Trophoblast cell (in vitro differentiated cells and primary cell): ENCODE data around the gene BCL11B.

Experiments used
- DNase-seq, 2 donors: peaks; one replicate each; pipeline ENCODE4 v3.0.0-alpha.2; 2016
- H2AFZ ChIP-seq: 2 replicates; pipeline ENCODE4 v1.6.1; 2013; ENCODE audit warnings: low read length, moderate library complexity, mild to moderate bottlenecking; ENCODE audit not compliant: insufficient read depth, poor library complexity
- H2AK5ac ChIP-seq: 2 replicates; pipeline ENCODE4 v1.6.1; 2013; ENCODE audit warnings: mild to moderate bottlenecking, low read length
- H2BK120ac ChIP-seq: 2 replicates; pipeline ENCODE4 v1.6.1; 2013; ENCODE audit warnings: low read length, mild to moderate bottlenecking, moderate library complexity; ENCODE audit not compliant: insufficient read depth, poor library complexity
- H2BK12ac ChIP-seq: 2 replicates; pipeline ENCODE4 v1.6.1; 2013; ENCODE audit warnings: mild to moderate bottlenecking, low read length, moderate library complexity
- H2BK5ac ChIP-seq: 2 replicates; pipeline ENCODE4 v1.6.1; 2013; ENCODE audit warnings: low read length, low read depth, moderate library complexity, mild to moderate bottlenecking; ENCODE audit not compliant: poor library complexity
- H3K14ac ChIP-seq: 2 replicates; pipeline ENCODE4 v1.6.1; 2013; ENCODE audit warnings: mild to moderate bottlenecking, low read length
- H3K18ac ChIP-seq: 2 replicates; pipeline ENCODE4 v1.6.1; 2013; ENCODE audit warnings: mild to moderate bottlenecking, low read length
- H3K23ac ChIP-seq: 2 replicates; pipeline ENCODE4 v1.6.1; 2013; ENCODE audit warnings: low read length
- H3K27ac ChIP-seq: 2 replicates; pipeline ENCODE4 v1.5.1; 2013; ENCODE audit warnings: low read depth, mild to moderate bottlenecking, inconsistent platforms, low read length, moderate library complexity
- H3K27me3 ChIP-seq: 2 replicates; pipeline ENCODE4 v1.6.1; 2013; ENCODE audit warnings: inconsistent platforms, mild to moderate bottlenecking, low read length, moderate library complexity; ENCODE audit not compliant: insufficient read depth
- H3K36me3 ChIP-seq, 2 experiments: 1 replicate in 1 of 2; 2 replicates in 1 of 2; pipeline ENCODE4 v1.6.1; 2013; ENCODE audit warnings: low read length in 2 of 2, mild to moderate bottlenecking in 2 of 2, moderate library complexity in 1 of 2; ENCODE audit not compliant: insufficient read depth in 2 of 2, control insufficient read depth in 1 of 2
- H3K4ac ChIP-seq: 2 replicates; pipeline ENCODE4 v1.6.1; 2013; ENCODE audit warnings: low read depth, mild to moderate bottlenecking, low read length, moderate library complexity
- H3K4me1 ChIP-seq, 2 experiments: 1 replicate in 1 of 2; 2 replicates in 1 of 2; pipeline ENCODE4 v1.6.1; 2013; ENCODE audit warnings: low read length in 2 of 2, mild to moderate bottlenecking in 2 of 2, moderate library complexity in 1 of 2; ENCODE audit not compliant: insufficient read depth in 2 of 2, control insufficient read depth in 1 of 2
- H3K4me2 ChIP-seq: 2 replicates; pipeline ENCODE4 v1.6.1; 2013; ENCODE audit warnings: inconsistent platforms, mild to moderate bottlenecking, low read length, moderate library complexity
- H3K4me3 ChIP-seq: 2 replicates; pipeline ENCODE4 v1.5.1; 2013; ENCODE audit warnings: mild to moderate bottlenecking, low read depth, low read length, inconsistent platforms
- H3K79me1 ChIP-seq: one replicate; pipeline ENCODE4 v1.6.1; 2013; ENCODE audit warnings: low read length
- H3K79me2 ChIP-seq: 2 replicates; pipeline ENCODE4 v1.6.1; 2013; ENCODE audit warnings: low read length, mild to moderate bottlenecking; ENCODE audit not compliant: control insufficient read depth, insufficient read depth, poor library complexity
- H3K9ac ChIP-seq: 2 replicates; pipeline ENCODE4 v1.6.1; 2013; ENCODE audit warnings: mild to moderate bottlenecking, low read length
- H3K9me3 ChIP-seq: 2 replicates; pipeline ENCODE4 v1.6.1; 2013; ENCODE audit warnings: low read depth, mild to moderate bottlenecking, control low read depth, inconsistent platforms, low read length; ENCODE audit not compliant: insufficient read depth
- H4K12ac ChIP-seq: 2 replicates; pipeline ENCODE4 v1.6.1; 2013; ENCODE audit warnings: low read depth, mild to moderate bottlenecking, low read length, moderate library complexity
- H4K8ac ChIP-seq: 2 replicates; pipeline ENCODE4 v1.6.1; 2013; ENCODE audit warnings: low read depth, mild to moderate bottlenecking, low read length, moderate library complexity
- H4K91ac ChIP-seq: one replicate; pipeline ENCODE4 v1.6.1; 2013; ENCODE audit warnings: low read depth, mild to moderate bottlenecking, low read length, moderate library complexity
- WGBS: extraction: QIAGEN DNeasy Blood & Tissue Kit; methylation state at CpG from one replicate; pipeline ENCODE4 v1.1.7; 2013; ENCODE audit warnings: missing lambda C conversion rate; ENCODE audit not compliant: insufficient read length, insufficient coverage; ENCODE audit errors: extremely low coverage; 5-methylcytosine and 5-hydroxymethylcytosine counted together

Gene BCL11B

GRCh38 chr14:99251721-99252120, 20.3 kb downstream of the BCL11B start:
- H4K12ac ChIP-seq = no peak overlapping the region
- peaks cover 3% of the 10 kb centered on the region for H3K9me3 ChIP-seq
- no peak overlapping the region for H3K9ac ChIP-seq
- H3K4ac ChIP-seq = no peak overlapping the region
- no peak overlapping the region for H2BK12ac ChIP-seq
- no peak overlapping the region for H3K14ac ChIP-seq
- no peak overlapping the region for H2BK5ac ChIP-seq
- no peak overlapping the region for H2AK5ac ChIP-seq
- no peaks in the 10 kb centered on the region for H3K79me2 ChIP-seq
- no peak overlapping the region for H2BK120ac ChIP-seq
- H3K18ac ChIP-seq = no peak overlapping the region
- no peaks in the 10 kb centered on the region for H3K36me3 ChIP-seq
- H3K4me2 ChIP-seq = no peak overlapping the region
- no peaks in the 10 kb centered on the region for H3K79me1 ChIP-seq
- H3K23ac ChIP-seq = no peak overlapping the region
- DNase-seq = no peak
- peaks cover 7 to 10% of the 10 kb centered on the region in 2 experiments for H3K4me1 ChIP-seq
- H3K4me3 ChIP-seq = no peak overlapping the region
- no peak overlapping the region for H2AFZ ChIP-seq
- H4K91ac ChIP-seq = no peak overlapping the region
- peaks cover 4% of the 10 kb centered on the region for H3K27me3 ChIP-seq
- no peak overlapping the region for H4K8ac ChIP-seq
- no peak overlapping the region for H3K27ac ChIP-seq
- WGBS = no CpG with 5 or more reads among the region's 2 CpGs

- Histone ChIP-seq H3K36me3 (no peaks in the 10 kb centered on the region), H4K8ac (no peak overlapping the region), H3K14ac (no peak overlapping the region), H2BK120ac (no peak overlapping the region), H3K27me3 (peaks cover 4% of the 10 kb centered on the region), H3K27ac (no peak overlapping the region), H3K4ac (no peak overlapping the region), H3K18ac (no peak overlapping the region), H3K23ac (no peak overlapping the region), H3K79me2 (no peaks in the 10 kb centered on the region), H3K4me3 (no peak overlapping the region), H2AK5ac (no peak overlapping the region), H2AFZ (no peak overlapping the region), H2BK12ac (no peak overlapping the region), H3K4me1 (peaks cover 3 to 8% of the 10 kb centered on the region in 2 experiments), H3K9ac (no peak overlapping the region), H3K4me2 (no peak overlapping the region), H3K79me1 (peaks cover 5% of the 10 kb centered on the region), H4K91ac (no peak overlapping the region), H3K9me3 (peaks cover 3% of the 10 kb centered on the region), H4K12ac (no peak overlapping the region), H2BK5ac (no peak overlapping the region)
- no peak for DNase-seq
- WGBS = no CpG with 5 or more reads among the region's 5 CpGs
These were observed 21.3 kb downstream of the BCL11B start for GRCh38 chr14:99250636-99251208.

GRCh38 chr14:99249389-99249788, 22.6 kb downstream of the BCL11B start:
- peaks cover 7 to 11% of the 10 kb centered on the region in 2 experiments for H3K4me1 ChIP-seq
- no peaks in the 10 kb centered on the region for H3K36me3 ChIP-seq

GRCh38 chr14:99248761-99249171, 23.2 kb downstream of the BCL11B start:
- peaks cover 7% of the 10 kb centered on the region for H3K79me1 ChIP-seq
- no peak overlapping the region for H3K4ac ChIP-seq
- no peak overlapping the region for H4K91ac ChIP-seq
- H3K79me2 ChIP-seq = peaks cover 2% of the 10 kb centered on the region
- no peak overlapping the region for H3K14ac ChIP-seq
- no peak overlapping the region for H4K12ac ChIP-seq
- no peaks in the 10 kb centered on the region for H3K36me3 ChIP-seq
- no peak overlapping the region for H3K4me3 ChIP-seq
- no peak overlapping the region for H3K23ac ChIP-seq
- WGBS = no CpG with 5 or more reads among the region's 5 CpGs
- no peak for DNase-seq
- H3K9ac ChIP-seq = no peak overlapping the region
- peaks cover 3% of the 10 kb centered on the region for H3K9me3 ChIP-seq
- H3K27ac ChIP-seq = no peak overlapping the region
- peaks cover 7 to 11% of the 10 kb centered on the region in 2 experiments for H3K4me1 ChIP-seq
- H3K4me2 ChIP-seq = no peak overlapping the region
- H3K27me3 ChIP-seq = peaks cover 4% of the 10 kb centered on the region
- no peak overlapping the region for H2BK12ac ChIP-seq
- H2AFZ ChIP-seq = no peak overlapping the region
- no peak overlapping the region for H2BK5ac ChIP-seq
- H2BK120ac ChIP-seq = no peak overlapping the region
- H3K18ac ChIP-seq = no peak overlapping the region
- H2AK5ac ChIP-seq = no peak overlapping the region
- no peak overlapping the region for H4K8ac ChIP-seq

More at GRCh38 chr14:99249389-99249788, 22.6 kb downstream of the BCL11B start:
- no peak overlapping the region for H3K4me3 ChIP-seq
- H2BK12ac ChIP-seq = no peak overlapping the region
- no peak overlapping the region for H2BK120ac ChIP-seq
- no peak overlapping the region for H3K9ac ChIP-seq
- peaks cover 2% of the 10 kb centered on the region for H3K79me2 ChIP-seq
- no peak overlapping the region for H3K4ac ChIP-seq
- no peak overlapping the region for H2BK5ac ChIP-seq
- H3K14ac ChIP-seq = no peak overlapping the region
- peaks cover 3% of the 10 kb centered on the region for H3K9me3 ChIP-seq
- H3K27me3 ChIP-seq = peaks cover 4% of the 10 kb centered on the region
- peaks cover 7% of the 10 kb centered on the region for H3K79me1 ChIP-seq
- no peak overlapping the region for H4K12ac ChIP-seq
- H3K23ac ChIP-seq = no peak overlapping the region
- no peak overlapping the region for H4K91ac ChIP-seq
- H4K8ac ChIP-seq = no peak overlapping the region
- no peak overlapping the region for H3K27ac ChIP-seq
- H3K4me2 ChIP-seq = no peak overlapping the region
- H2AK5ac ChIP-seq = no peak overlapping the region
- no peak overlapping the region for H2AFZ ChIP-seq
- no CpG with 5 or more reads among the region's 6 CpGs for WGBS
- DNase-seq = peak in 1 of 2 donors; percentile 20
- H3K18ac ChIP-seq = no peak overlapping the region
